HepG2 (cell line): ENCODE results near the gene FAM124B.

Source experiments
- AGO1 ChIP-seq: fragments of 200-400 bp; formaldehyde crosslinking; IDR thresholded peaks from 2 replicates; pipeline ENCODE4 v1.6.1; 2017; ENCODE audit warnings: mild to moderate bottlenecking, low read depth, low read length, moderate library complexity; ENCODE audit not compliant: poor library complexity, severe bottlenecking
- CTCF ChIP-seq: sonication (generic); formaldehyde crosslinking; IDR thresholded peaks from 2 replicates; pipeline ENCODE4 v1.5.0; 2020; ENCODE audit warnings: mild to moderate bottlenecking, missing genetic modification reagents, moderate library complexity
- EZH2 ChIP-seq: conservative IDR thresholded peaks from 2 replicates; pipeline ENCODE4 v1.6.1; 2012; ENCODE audit warnings: mild to moderate bottlenecking, low read depth, low read length, moderate library complexity
- MEIS2 ChIP-seq: sonication (generic); formaldehyde crosslinking; IDR thresholded peaks from 2 replicates; pipeline ENCODE4 v1.9.0; 2021; ENCODE audit warnings: mild to moderate bottlenecking, missing genetic modification reagents
- NBN ChIP-seq: fragments of 450-650 bp; conservative IDR thresholded peaks from 2 replicates; pipeline ENCODE4 v1.6.1; 2017
- NCOA2 ChIP-seq: sonication (generic); formaldehyde crosslinking; IDR thresholded peaks from 2 replicates; pipeline ENCODE4 v1.8.0; 2022; ENCODE audit warnings: inconsistent platforms
- NFRKB ChIP-seq: fragments of 450-650 bp; IDR thresholded peaks from 2 replicates; pipeline ENCODE4 v1.6.1; 2017
- PCBP2 ChIP-seq: fragments of 200-400 bp; formaldehyde crosslinking; optimal IDR thresholded peaks from 2 replicates; pipeline ENCODE3; 2018; ENCODE audit warnings: low read length, low read depth; ENCODE audit not compliant: poor library complexity, severe bottlenecking
- PRDM10 ChIP-seq: sonication (generic); formaldehyde crosslinking; IDR thresholded peaks from 2 replicates; pipeline ENCODE4 v1.4.0; 2020; ENCODE audit warnings: low read depth, missing genetic modification reagents
- RFX3 ChIP-seq: IDR thresholded peaks from 2 replicates; pipeline ENCODE4 v1.6.1; 2016; ENCODE audit warnings: missing biosample characterization, missing genetic modification reagents
- SAFB2 ChIP-seq: sonication (generic); formaldehyde crosslinking; IDR thresholded peaks from 2 replicates; pipeline ENCODE4 v1.5.1; 2020; ENCODE audit warnings: missing genetic modification reagents, low read depth, mild to moderate bottlenecking, borderline replicate concordance
- STAG1 ChIP-seq: sonication (generic); formaldehyde crosslinking; IDR thresholded peaks from 2 replicates; pipeline ENCODE4 v1.4.0; 2020; ENCODE audit warnings: missing genetic modification reagents

GRCh38 chr2:224395620-224396390 lies 6.1 kb downstream of the FAM124B start:
- TF ChIP-seq STAG1 (CRISPR knock-in tag) = no peak
- no peak for TF ChIP-seq MEIS2
- no peak for TF ChIP-seq NCOA2 (CRISPR knock-in tag)
- TF ChIP-seq AGO1 = no peak
- TF ChIP-seq NFRKB = no peak
- TF ChIP-seq CTCF (CRISPR knock-in tag) = no peak
- TF ChIP-seq SAFB2 (CRISPR knock-in tag) = no peak
- no peak for TF ChIP-seq RFX3 (CRISPR knock-in tag)
- TF ChIP-seq PCBP2 = no peak
- no peak for TF ChIP-seq NBN
- no peak for TF ChIP-seq PRDM10 (CRISPR knock-in tag)
- TF ChIP-seq EZH2 = no peak
